A549 (cell line): ENCODE results near the gene KAT8. TPM values are rescaled to one million over a fixed set of nuclear protein-coding genes. Genes with fewer than 3 reads are reported as not detected.

ENCODE experiments used
- ATAC-seq, 2 experiments: fragments of 200-7000 bp in 1 of 2; fragments of >200 bp in 1 of 2; cut with Nextera tagmentation in 1 of 2; cut with Tn5 transposase in 1 of 2; 3 replicates each; pipeline versions ENCODE4 v1.8.0 to v1.9.1; 2018 to 2020; ENCODE audit warnings: mild to moderate bottlenecking in 1 of 2, moderate library complexity in 1 of 2
- CTCF ChIA-PET: fragments of 300-600 bp; sonication (Branson Sonifier 250); formaldehyde crosslinking; extraction: SDS; loops from one replicate; lab custom pipeline; 2021; ENCODE audit warnings: antibody characterized with exemption, inconsistent platforms; lab: Yijun Ruan, JAX
- POLR2A ChIA-PET: fragments of 350-600 bp; formaldehyde crosslinking; extraction: SDS; loops from one replicate; lab custom pipeline; 2021; ENCODE audit warnings: antibody characterized with exemption, inconsistent platforms; lab: Yijun Ruan, JAX
- DNase-seq, 2 experiments: peaks; one replicate each; pipeline versions ENCODE4 v3.0.0 to v3.0.0-alpha.2; 2011 to 2016; ENCODE audit warnings: low read depth in 1 of 2, low spot score in 1 of 2
- FAIRE-seq: peaks from 2 replicates; lab custom pipeline; 2011; peaks lifted over from hg19 to GRCh38; lab: Jason Lieb, UNC
- H3K27ac ChIP-seq, 2 experiments: fragments of >200 bp; sonication (Bioruptor Twin); formaldehyde crosslinking; 3 replicates each; pipeline ENCODE4 v1.5.1; 2016 to 2017
- H3K4me1 ChIP-seq: fragments of >200 bp; sonication (Bioruptor Twin); formaldehyde crosslinking; 3 replicates; pipeline ENCODE4 v1.6.1; 2016
- H3K4me2 ChIP-seq: fragments of >200 bp; sonication (Bioruptor Twin); formaldehyde crosslinking; 3 replicates; pipeline ENCODE4 v1.6.1; 2016
- H3K4me3 ChIP-seq: fragments of >200 bp; sonication (Bioruptor Twin); formaldehyde crosslinking; 3 replicates; pipeline ENCODE4 v1.5.1; 2016
- H3K9me3 ChIP-seq: fragments of >200 bp; sonication (Bioruptor Twin); formaldehyde crosslinking; 3 replicates; pipeline ENCODE4 v1.6.1; 2016
- FOSB ChIP-seq: fragments of 250-450 bp; sonication (Bioruptor Pico); IDR thresholded peaks from 2 replicates; pipeline ENCODE4 v1.5.0; 2020; ENCODE audit warnings: mild to moderate bottlenecking, moderate library complexity
- FOSL2 ChIP-seq, 2 experiments: fragments of 450-650 bp in 1 of 2; fragments of >200 bp in 1 of 2; sonication (Bioruptor Twin) in 1 of 2; formaldehyde crosslinking; IDR thresholded peaks; 2 replicates each; pipeline versions ENCODE4 v1.5.0 to v1.6.1; 2016 to 2020; ENCODE audit warnings: mild to moderate bottlenecking in 1 of 2, moderate library complexity in 1 of 2
- HOXA7 ChIP-seq: fragments of 250-450 bp; sonication (Bioruptor Pico); IDR thresholded peaks from 2 replicates; pipeline ENCODE4 v1.5.0; 2020; ENCODE audit warnings: mild to moderate bottlenecking, moderate library complexity
- MYC ChIP-seq: IDR thresholded peaks from 2 replicates; pipeline ENCODE4 v1.6.1; 2012; ENCODE audit warnings: mild to moderate bottlenecking, inconsistent platforms, low read length, improper control_type of control experiment, borderline replicate concordance
- NPAS2 ChIP-seq: fragments of 250-450 bp; sonication (Bioruptor Pico); IDR thresholded peaks from 2 replicates; pipeline ENCODE4 v1.8.0; 2022; ENCODE audit warnings: mild to moderate bottlenecking, moderate library complexity, borderline replicate concordance
- PHF8 ChIP-seq: fragments of 200-600 bp; sonication (generic); IDR thresholded peaks from 2 replicates; pipeline ENCODE4 v1.6.1; 2016; ENCODE audit warnings: low read depth, mild to moderate bottlenecking, antibody characterized with exemption, moderate library complexity, borderline replicate concordance
- POLR2A ChIP-seq: IDR thresholded peaks from 2 replicates; pipeline ENCODE4 v1.6.1; 2012; ENCODE audit warnings: mild to moderate bottlenecking, low read length
- RAD21 ChIP-seq, 2 experiments: fragments of >200 bp in 1 of 2; sonication (Bioruptor Twin) in 1 of 2; formaldehyde crosslinking in 1 of 2; IDR thresholded peaks in 1 of 2; conservative IDR thresholded peaks in 1 of 2; 2 replicates in 1 of 2; 3 replicates in 1 of 2; pipeline ENCODE4 v1.6.1; 2012 to 2018; ENCODE audit warnings: inconsistent platforms in 1 of 2
- TP53 ChIP-seq: fragments of 250-450 bp; sonication (Bioruptor Pico); IDR thresholded peaks from 2 replicates; pipeline ENCODE4 v1.5.0; 2021; ENCODE audit warnings: mild to moderate bottlenecking, moderate library complexity
- WGBS: methylation state at CpG from one replicate; pipeline ENCODE4 v1.1.6; 2017; ENCODE audit errors: missing lambda C conversion rate; 5-methylcytosine and 5-hydroxymethylcytosine counted together
- polyA plus RNA-seq, 4 experiments: library from polyadenylated mRNA; depleted of rRNA in 3 of 4; stranded (reverse); fragments of >200 nt; fragmentation: RNase III in 1 of 4; extraction: RNeasy Plus Mini Kit Qiagen cat#74134 plus additional on column Dnase treatment in 1 of 4; gene quantifications; 2 replicates in 3 of 4; 3 replicates in 1 of 4; pipeline ENCODE4 v1.2.3, GENCODE V29; 2011 to 2017
- TF ChIP-seq, protein P1 (sequence below): fragments of >200 bp; sonication (Bioruptor Twin); formaldehyde crosslinking; IDR thresholded peaks from 3 replicates; pipeline ENCODE4 v1.6.1; 2016
- TF ChIP-seq, protein P2 (sequence below): fragments of >200 bp; sonication (Bioruptor Twin); formaldehyde crosslinking; IDR thresholded peaks from 3 replicates; pipeline ENCODE4 v1.5.1; 2016
- TF ChIP-seq, protein P3 (sequence below): fragments of 250-450 bp; sonication (Bioruptor Pico); IDR thresholded peaks from 2 replicates; pipeline ENCODE4 v1.5.0; 2021; ENCODE audit warnings: mild to moderate bottlenecking, moderate library complexity, borderline replicate concordance
- TF ChIP-seq, protein P4 (sequence below): IDR thresholded peaks from 2 replicates; pipeline ENCODE4 v1.6.1; 2012
- TF ChIP-seq, protein P5 (sequence below): fragments of 150-350 bp; IDR thresholded peaks from 2 replicates; pipeline ENCODE4 v1.6.1; 2014; ENCODE audit warnings: low read depth, mild to moderate bottlenecking, low read length

The KAT8 gene
- polyA plus RNA-seq, 2 of the 4 experiments (the other 2 are of a cell fraction), result 34.4 to 42.2 TPM

DNA sequence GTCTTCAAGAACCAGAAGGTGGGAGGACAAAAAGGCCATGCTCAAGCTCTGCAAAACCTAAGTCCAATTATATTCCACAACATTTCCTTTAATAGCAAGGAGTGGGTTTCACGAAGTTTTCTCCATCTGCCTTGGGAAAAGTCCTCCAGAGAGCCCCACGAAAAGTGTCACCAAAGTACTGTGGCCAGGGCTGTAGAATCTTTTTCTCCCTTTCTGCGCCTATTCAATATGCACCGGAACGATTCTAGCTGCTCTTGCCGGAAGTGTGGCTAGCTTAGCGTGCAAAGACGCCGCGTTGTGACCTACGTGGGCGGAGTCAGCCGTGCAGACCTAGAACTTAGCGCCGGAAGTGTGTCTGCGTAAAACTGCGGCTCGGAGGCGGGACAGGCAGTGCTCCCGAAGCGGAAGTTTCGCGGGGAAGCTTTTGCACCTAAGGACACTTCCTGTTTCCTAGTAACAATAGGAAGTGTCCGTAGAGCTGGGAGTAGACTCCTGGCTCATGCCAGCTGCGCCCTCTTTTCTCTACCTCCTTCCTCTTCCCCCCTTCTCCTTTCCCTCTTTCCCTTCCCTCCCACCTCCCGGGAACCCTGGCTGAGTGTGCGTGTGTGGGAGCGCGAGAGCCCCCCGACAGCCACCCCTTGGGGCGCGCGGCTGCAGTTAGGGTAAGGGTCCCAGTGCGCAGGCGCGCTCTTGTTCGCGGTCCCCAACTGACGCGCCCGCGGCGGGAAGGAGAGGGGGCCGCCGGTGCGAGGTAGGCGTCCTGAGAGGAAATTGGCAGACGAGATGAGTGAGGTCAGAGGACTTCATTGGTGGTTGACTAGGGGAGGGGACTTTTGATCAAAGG, 43.3 kb upstream of the KAT8 start, which contains the start of the genes ZNF646 and ZNF668 (continued):
- TF ChIP-seq, protein P1, sequence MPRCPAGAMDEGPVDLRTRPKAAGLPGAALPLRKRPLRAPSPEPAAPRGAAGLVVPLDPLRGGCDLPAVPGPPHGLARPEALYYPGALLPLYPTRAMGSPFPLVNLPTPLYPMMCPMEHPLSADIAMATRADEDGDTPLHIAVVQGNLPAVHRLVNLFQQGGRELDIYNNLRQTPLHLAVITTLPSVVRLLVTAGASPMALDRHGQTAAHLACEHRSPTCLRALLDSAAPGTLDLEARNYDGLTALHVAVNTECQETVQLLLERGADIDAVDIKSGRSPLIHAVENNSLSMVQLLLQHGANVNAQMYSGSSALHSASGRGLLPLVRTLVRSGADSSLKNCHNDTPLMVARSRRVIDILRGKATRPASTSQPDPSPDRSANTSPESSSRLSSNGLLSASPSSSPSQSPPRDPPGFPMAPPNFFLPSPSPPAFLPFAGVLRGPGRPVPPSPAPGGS, result peak; percentile 78; the same call in 1 of the 3 replicates
- peak; percentile 35; the same call in 1 of the 2 replicates for TF ChIP-seq FOSB (CRISPR knock-in tag)
- TF ChIP-seq, protein P2, sequence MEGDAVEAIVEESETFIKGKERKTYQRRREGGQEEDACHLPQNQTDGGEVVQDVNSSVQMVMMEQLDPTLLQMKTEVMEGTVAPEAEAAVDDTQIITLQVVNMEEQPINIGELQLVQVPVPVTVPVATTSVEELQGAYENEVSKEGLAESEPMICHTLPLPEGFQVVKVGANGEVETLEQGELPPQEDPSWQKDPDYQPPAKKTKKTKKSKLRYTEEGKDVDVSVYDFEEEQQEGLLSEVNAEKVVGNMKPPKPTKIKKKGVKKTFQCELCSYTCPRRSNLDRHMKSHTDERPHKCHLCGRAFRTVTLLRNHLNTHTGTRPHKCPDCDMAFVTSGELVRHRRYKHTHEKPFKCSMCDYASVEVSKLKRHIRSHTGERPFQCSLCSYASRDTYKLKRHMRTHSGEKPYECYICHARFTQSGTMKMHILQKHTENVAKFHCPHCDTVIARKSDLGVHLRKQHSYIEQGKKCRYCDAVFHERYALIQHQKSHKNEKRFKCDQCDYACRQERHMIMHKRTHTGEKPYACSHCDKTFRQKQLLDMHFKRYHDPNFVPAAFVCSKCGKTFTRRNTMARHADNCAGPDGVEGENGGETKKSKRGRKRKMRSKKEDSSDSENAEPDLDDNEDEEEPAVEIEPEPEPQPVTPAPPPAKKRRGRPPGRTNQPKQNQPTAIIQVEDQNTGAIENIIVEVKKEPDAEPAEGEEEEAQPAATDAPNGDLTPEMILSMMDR, result no peak
- 0 out of 2 replicates have a peak, but pooled peaks have one; percentile 41 for TF ChIP-seq MYC
- TF ChIP-seq POLR2A, result peak; percentile 69

DNA sequence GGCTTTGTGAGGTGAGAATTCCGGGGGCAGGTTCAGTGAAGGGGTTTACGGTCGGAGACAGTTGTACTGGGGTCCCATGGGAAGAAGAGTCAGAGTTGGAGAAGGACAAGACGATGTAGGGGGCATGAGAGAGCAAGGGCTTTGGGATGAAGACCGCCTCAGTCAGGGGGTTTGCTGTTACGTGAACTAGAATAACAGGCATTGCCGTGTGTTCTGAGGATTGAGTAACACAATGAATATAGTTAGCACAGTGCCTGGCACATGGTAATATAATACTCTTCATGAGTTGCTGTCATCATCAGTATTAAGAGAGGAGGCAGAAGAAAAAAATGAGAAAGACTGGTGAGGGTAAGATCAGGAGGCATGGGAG, 42.7 kb upstream of the KAT8 start:
- FAIRE-seq (no peak), ATAC-seq (no peak), DNase-seq (no peak)
- Histone ChIP-seq H3K4me2 (peak overlapping the region; percentile 95), H3K27ac (peak overlapping the region; percentile 98), H3K4me1 (peaks cover 19% of the 10 kb centered on the region), H3K4me3 (peak overlapping the region; percentile 90), H3K9me3 (no peaks in the 10 kb centered on the region)
- CTCF ChIA-PET, result interaction anchor here (1.1 to 3.6 kb wide), 3 partner anchors 10 to 90 kb away, joined by 3 to 21 read pairs (median 3); partner anchors contain the start of gene HSD3B7
- peak; percentile 33; the same call in 1 of the 2 replicates for TF ChIP-seq HOXA7
- no peak for TF ChIP-seq RAD21 (conservative IDR thresholded peaks at IDR 0.05 in 1 of 2, IDR thresholded peaks at IDR 0.05 in 1 of 2)
- no peak for TF ChIP-seq NPAS2 (CRISPR knock-in tag)
- WGBS, result 4% methylated on average over 7 of the region's 7 CpGs
- POLR2A ChIA-PET, result interaction anchor here (1.1 to 2.4 kb wide), 17 partner anchors 10 to 385 kb away, joined by 3 to 32 read pairs (median 7); partner anchors contain the start of genes ARMC5, FUS, HSD3B7 and KAT8

DNA sequence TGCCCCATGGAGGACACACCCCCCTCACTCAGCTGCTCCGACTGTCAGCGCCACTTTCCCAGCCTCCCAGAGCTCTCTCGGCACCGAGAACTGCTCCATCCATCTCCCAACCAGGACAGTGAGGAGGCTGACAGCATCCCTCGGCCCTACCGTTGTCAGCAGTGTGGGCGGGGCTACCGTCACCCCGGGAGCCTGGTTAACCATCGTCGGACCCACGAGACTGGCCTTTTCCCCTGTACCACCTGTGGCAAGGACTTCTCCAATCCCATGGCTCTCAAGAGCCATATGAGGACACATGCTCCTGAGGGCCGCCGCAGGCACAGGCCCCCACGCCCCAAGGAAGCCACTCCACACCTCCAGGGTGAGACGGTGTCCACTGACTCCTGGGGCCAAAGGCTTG, 41.1 kb upstream of the KAT8 start:
- FAIRE-seq, result no peak
- Histone ChIP-seq H3K9me3 (no peaks in the 10 kb centered on the region), H3K27ac (no peak overlapping the region), H3K4me3 (no peak overlapping the region), H3K4me1 (peaks cover 19% of the 10 kb centered on the region), H3K4me2 (no peak overlapping the region)
- 85% methylated on average over 10 of the region's 16 CpGs for WGBS
- no peak for DNase-seq
- no peak for ATAC-seq
- POLR2A ChIA-PET, result no interaction called here
- TF ChIP-seq, protein P3, sequence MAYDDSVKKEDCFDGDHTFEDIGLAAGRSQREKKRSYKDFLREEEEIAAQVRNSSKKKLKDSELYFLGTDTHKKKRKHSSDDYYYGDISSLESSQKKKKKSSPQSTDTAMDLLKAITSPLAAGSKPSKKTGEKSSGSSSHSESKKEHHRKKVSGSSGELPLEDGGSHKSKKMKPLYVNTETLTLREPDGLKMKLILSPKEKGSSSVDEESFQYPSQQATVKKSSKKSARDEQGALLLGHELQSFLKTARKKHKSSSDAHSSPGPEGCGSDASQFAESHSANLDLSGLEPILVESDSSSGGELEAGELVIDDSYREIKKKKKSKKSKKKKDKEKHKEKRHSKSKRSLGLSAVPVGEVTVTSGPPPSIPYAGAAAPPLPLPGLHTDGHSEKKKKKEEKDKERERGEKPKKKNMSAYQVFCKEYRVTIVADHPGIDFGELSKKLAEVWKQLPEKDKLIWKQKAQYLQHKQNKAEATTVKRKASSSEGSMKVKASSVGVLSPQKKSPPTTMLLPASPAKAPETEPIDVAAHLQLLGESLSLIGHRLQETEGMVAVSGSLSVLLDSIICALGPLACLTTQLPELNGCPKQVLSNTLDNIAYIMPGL (CRISPR knock-in tag), result no peak
- TF ChIP-seq TP53 (CRISPR knock-in tag) (no peak), PHF8 (no peak), FOSL2 (IDR thresholded peaks at IDR 0.05) (no peak), FOSL2 (CRISPR knock-in tag; IDR thresholded peaks at IDR 0.05) (no peak), FOSB (CRISPR knock-in tag) (no peak), NPAS2 (CRISPR knock-in tag) (no peak)
- TF ChIP-seq, protein P4, sequence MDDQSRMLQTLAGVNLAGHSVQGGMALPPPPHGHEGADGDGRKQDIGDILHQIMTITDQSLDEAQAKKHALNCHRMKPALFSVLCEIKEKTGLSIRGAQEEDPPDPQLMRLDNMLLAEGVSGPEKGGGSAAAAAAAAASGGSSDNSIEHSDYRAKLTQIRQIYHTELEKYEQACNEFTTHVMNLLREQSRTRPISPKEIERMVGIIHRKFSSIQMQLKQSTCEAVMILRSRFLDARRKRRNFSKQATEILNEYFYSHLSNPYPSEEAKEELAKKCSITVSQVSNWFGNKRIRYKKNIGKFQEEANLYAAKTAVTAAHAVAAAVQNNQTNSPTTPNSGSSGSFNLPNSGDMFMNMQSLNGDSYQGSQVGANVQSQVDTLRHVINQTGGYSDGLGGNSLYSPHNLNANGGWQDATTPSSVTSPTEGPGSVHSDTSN, result no peak
- TF ChIP-seq, protein P5, sequence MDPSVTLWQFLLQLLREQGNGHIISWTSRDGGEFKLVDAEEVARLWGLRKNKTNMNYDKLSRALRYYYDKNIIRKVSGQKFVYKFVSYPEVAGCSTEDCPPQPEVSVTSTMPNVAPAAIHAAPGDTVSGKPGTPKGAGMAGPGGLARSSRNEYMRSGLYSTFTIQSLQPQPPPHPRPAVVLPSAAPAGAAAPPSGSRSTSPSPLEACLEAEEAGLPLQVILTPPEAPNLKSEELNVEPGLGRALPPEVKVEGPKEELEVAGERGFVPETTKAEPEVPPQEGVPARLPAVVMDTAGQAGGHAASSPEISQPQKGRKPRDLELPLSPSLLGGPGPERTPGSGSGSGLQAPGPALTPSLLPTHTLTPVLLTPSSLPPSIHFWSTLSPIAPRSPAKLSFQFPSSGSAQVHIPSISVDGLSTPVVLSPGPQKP, result no peak
- CTCF ChIA-PET, result interaction anchor here (1.0 to 1.3 kb wide), 3 partner anchors 43 to 122 kb away, joined by 3 to 11 read pairs (median 5); partner anchors contain the start of gene HSD3B7
